22Rv1 (cell line): ENCODE results near the gene CD44.

ENCODE experiments used
- ZFX ChIP-seq: fragments of 450-650 bp; IDR thresholded peaks from 2 replicates; pipeline ENCODE4 v1.6.1; 2017; ENCODE audit warnings: antibody characterized with exemption, borderline replicate concordance
- TF ChIP-seq, protein P1 (sequence below): fragments of 450-650 bp; IDR thresholded peaks from 2 replicates; pipeline ENCODE4 v1.5.1; 2017; ENCODE audit warnings: mild to moderate bottlenecking

DNA sequence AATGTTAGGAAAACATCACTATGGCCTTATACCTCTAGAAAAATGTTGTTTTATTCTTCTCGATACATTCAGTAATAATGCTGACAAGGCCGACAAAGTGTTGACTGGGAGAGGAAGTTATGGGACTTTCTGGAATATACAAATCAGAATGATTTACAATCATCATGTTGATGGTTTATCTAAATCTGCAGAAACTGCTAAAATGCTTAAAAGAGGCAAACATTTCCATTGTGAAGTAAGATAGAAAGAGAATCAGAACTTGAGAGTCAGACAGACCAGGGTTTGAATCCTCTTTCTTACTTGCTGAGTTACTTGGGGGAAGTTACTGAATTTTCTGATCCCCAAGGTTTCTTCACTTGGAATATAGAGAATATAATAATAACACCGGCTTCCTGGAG, 89.4 kb downstream of the CD44 start:
- TF ChIP-seq, protein P1, sequence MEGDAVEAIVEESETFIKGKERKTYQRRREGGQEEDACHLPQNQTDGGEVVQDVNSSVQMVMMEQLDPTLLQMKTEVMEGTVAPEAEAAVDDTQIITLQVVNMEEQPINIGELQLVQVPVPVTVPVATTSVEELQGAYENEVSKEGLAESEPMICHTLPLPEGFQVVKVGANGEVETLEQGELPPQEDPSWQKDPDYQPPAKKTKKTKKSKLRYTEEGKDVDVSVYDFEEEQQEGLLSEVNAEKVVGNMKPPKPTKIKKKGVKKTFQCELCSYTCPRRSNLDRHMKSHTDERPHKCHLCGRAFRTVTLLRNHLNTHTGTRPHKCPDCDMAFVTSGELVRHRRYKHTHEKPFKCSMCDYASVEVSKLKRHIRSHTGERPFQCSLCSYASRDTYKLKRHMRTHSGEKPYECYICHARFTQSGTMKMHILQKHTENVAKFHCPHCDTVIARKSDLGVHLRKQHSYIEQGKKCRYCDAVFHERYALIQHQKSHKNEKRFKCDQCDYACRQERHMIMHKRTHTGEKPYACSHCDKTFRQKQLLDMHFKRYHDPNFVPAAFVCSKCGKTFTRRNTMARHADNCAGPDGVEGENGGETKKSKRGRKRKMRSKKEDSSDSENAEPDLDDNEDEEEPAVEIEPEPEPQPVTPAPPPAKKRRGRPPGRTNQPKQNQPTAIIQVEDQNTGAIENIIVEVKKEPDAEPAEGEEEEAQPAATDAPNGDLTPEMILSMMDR = no peak
- no peak for TF ChIP-seq ZFX
